ENCODE measurements around the gene AOPEP.

- TF ChIP-seq CTCF (IDR thresholded peaks at IDR 0.05) (no peak), POLR2AphosphoS5 (IDR thresholded peaks at IDR 0.05) (no peak), EP300 (IDR thresholded peaks at IDR 0.05) (no peak)
Observed at GRCh38 chr9:95027914-95028852, 301.7 kb downstream of the AOPEP start.

Measured in sigmoid colon (tissue), 4 donors.